IPS-18a (cell line): Measurements from ENCODE around the gene TMCC1.

Source experiments
- H3K27ac ChIP-seq: one replicate; pipeline ENCODE4 v1.5.1; 2013; ENCODE audit warnings: low read length
- H3K27me3 ChIP-seq: one replicate; pipeline ENCODE4 v1.6.1; 2013; ENCODE audit warnings: mild to moderate bottlenecking, low read length; ENCODE audit not compliant: control insufficient read depth, insufficient read depth
- H3K36me3 ChIP-seq: one replicate; pipeline ENCODE4 v1.6.1; 2013; ENCODE audit warnings: low read depth, low read length; ENCODE audit not compliant: control insufficient read depth
- H3K4me1 ChIP-seq: one replicate; pipeline ENCODE4 v1.6.1; 2013; ENCODE audit warnings: low read depth, low read length; ENCODE audit not compliant: control insufficient read depth
- H3K4me3 ChIP-seq: one replicate; pipeline ENCODE4 v1.5.1; 2013; ENCODE audit warnings: low read length
- H3K9ac ChIP-seq: one replicate; pipeline ENCODE4 v1.6.1; 2013; ENCODE audit warnings: mild to moderate bottlenecking, low read length, moderate library complexity
- H3K9me3 ChIP-seq: one replicate; pipeline ENCODE4 v1.6.1; 2013; ENCODE audit warnings: low read depth, low read length; ENCODE audit not compliant: control insufficient read depth

The TMCC1 gene

DNA sequence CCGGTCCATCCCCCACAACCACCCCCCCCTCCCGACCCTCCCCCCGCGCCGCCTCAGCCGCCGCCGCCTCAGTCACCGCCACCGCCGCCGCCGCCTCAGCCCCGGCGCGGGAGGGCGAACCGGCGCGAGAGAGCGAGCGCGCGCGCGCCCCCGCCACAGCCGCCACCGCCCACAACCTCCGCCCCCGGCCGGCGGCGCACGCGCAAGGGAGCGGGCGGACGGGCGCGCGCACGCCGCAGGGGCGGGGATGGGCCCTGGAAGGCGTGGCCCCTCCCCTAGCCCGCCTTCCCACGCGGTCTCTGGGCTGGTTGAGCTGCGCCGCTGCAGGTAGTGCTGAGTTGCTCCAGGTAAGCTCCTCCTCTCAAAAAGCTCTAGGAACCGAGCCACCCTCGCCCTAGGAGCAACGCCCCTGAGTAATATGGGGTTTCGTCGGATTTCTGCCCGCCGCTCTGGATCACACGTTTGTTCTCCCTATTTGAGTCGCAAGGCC lies at the start of gene TMCC1:
Gene TMCC1, minus strand, starts transcription at position 131 of the 490 bp plus-strand sequence.
- Histone ChIP-seq H3K36me3 (peaks cover 3% of the 10 kb centered on the region), H3K4me3 (peak within 1 kb of the TSS; percentile 79), H3K27me3 (no peaks in the 10 kb centered on the region), H3K9ac (peak within 1 kb of the TSS; percentile 79), H3K9me3 (no peaks in the 10 kb centered on the region), H3K4me1 (peaks cover 20% of the 10 kb centered on the region), H3K27ac (peak within 1 kb of the TSS; percentile 54)

DNA sequence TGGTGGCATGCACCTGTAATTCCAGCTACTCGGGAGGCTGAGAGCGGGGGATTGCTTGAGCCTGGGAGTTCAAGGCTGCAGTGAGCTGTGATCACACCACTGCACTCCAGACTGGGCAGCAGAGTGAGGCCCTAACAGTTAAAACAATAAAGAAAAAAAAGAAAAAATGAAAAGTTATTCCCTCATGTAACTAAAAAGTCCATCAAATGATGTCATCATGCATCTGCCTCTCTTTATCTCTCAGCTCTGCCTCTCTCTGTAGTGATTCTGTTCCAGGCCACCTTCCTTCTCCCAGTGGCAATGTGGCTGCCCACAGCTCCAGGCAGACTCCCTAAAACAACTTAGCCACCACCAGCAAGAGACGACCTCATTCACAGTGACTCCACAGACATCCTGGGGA lies 49.5 kb upstream of the TMCC1 start:
- Histone ChIP-seq H3K4me3 (no peak overlapping the region), H3K9me3 (no peaks in the 10 kb centered on the region), H3K27ac (no peak overlapping the region), H3K9ac (no peak overlapping the region), H3K4me1 (no peaks in the 10 kb centered on the region), H3K36me3 (no peaks in the 10 kb centered on the region), H3K27me3 (no peaks in the 10 kb centered on the region)

DNA sequence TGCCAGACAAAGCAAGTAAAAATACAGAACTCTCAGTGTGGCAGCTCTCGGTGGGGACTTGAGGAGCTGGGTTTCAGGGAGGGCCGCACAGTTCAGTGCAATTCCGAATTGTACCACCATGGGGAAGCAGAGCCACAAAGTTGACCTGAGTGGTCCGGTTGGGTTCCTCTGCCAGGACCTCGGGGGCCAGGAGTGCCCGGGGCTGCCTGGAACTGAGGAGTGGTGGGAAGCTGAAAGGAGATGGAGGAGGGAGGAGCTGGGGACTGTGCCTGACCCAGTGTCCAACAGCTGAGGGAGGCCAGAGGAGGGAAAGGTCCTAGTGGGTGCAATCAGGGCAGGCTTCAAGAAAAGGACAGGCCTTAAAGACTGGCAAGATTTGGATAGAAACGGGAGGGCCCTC lies 48.8 kb upstream of the TMCC1 start:
- no peaks in the 10 kb centered on the region for H3K9me3 ChIP-seq
- no peak overlapping the region for H3K9ac ChIP-seq
- H3K4me1 ChIP-seq, result no peaks in the 10 kb centered on the region
- H3K36me3 ChIP-seq, result no peaks in the 10 kb centered on the region
- H3K27me3 ChIP-seq, result no peaks in the 10 kb centered on the region
- no peak overlapping the region for H3K27ac ChIP-seq
- no peak overlapping the region for H3K4me3 ChIP-seq

DNA sequence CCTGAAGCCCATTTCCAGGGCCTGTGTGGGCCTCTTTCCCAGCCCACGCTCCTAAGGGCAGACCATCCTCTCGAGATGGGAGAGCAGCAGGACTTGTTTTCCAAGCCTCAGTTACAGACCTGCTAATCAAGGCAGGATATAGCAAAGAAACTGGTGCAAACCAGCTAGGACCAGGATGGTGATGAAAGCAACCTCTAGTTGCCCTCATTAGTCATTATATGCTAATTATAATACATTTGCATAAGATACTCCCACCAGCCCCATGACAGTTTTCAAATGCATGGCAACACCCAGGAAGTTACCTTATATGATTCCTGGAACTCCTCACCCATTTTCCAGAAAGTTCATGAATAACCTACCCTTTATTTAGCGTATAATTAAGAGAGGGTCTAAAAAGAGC lies 46.6 kb upstream of the TMCC1 start:
- no peak overlapping the region for H3K27ac ChIP-seq
- H3K27me3 ChIP-seq, result no peaks in the 10 kb centered on the region
- H3K4me3 ChIP-seq, result no peak overlapping the region
- no peak overlapping the region for H3K9ac ChIP-seq
- no peaks in the 10 kb centered on the region for H3K36me3 ChIP-seq
- no peaks in the 10 kb centered on the region for H3K4me1 ChIP-seq
- no peaks in the 10 kb centered on the region for H3K9me3 ChIP-seq

DNA sequence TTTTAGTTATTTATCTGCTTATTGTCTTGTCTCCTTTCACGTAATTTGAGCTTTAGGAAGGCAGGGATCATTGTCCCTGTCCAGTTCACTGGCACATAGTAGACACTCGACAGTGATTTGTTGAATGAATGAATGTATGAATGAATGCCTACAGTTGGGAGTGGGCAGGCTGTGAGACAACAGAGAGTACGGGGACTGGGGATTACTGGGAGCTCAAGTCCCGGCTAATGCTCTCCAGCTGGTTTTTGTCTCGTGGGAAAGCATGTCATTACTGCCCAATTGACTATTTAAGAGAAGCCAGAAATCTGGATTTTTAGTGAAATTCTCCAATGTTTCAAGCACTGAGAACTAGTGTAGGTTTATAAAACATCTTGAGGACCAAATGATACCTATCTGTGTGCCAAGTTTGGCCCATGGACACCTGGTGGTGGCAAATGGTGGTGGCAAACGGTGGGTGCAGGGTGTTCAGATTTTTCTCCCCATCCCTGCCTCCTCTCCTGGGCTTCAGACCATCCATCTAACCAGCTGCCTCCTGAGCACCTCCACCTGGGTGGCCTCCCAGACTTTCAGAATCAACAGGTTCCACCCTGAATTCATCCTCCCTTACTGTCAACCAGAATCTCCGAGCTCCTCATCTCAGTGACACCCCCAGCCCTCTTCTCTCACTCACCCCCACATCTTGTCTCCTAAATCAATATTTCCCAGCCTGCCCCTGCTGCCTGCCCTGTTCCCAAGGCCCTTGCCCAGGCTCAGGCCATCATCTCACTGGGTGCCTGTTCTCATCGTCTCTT lies 44.8 kb upstream of the TMCC1 start:
- no peak overlapping the region for H3K9ac ChIP-seq
- H3K4me1 ChIP-seq, result no peaks in the 10 kb centered on the region
- H3K9me3 ChIP-seq, result no peaks in the 10 kb centered on the region
- no peak overlapping the region for H3K4me3 ChIP-seq
- H3K27me3 ChIP-seq, result peaks cover 7% of the 10 kb centered on the region
- H3K27ac ChIP-seq, result no peak overlapping the region
- no peaks in the 10 kb centered on the region for H3K36me3 ChIP-seq

DNA sequence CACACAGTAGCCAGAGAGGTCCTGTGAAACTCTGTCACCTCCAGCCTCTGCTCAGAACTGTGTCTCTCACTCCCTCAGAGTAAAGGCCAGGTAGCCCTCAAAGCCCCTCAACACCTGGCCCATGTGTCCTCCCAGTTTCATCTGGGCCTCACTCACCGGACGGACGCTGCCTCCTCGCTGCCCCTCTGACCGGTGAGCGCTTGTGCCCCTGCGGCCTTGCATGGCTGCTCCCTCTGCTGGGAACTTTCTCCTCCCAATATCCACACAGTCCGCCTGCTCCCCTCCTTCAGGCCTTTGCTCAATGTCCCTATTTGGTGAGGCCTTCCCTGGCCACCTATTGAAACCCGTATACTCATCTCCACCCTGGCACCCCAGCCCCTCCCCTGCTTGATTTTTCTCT lies 44.2 kb upstream of the TMCC1 start:
- Histone ChIP-seq H3K27me3 (peaks cover 7% of the 10 kb centered on the region), H3K27ac (no peak overlapping the region), H3K9ac (no peak overlapping the region), H3K4me1 (no peaks in the 10 kb centered on the region), H3K4me3 (no peak overlapping the region), H3K36me3 (no peaks in the 10 kb centered on the region), H3K9me3 (no peaks in the 10 kb centered on the region)

DNA sequence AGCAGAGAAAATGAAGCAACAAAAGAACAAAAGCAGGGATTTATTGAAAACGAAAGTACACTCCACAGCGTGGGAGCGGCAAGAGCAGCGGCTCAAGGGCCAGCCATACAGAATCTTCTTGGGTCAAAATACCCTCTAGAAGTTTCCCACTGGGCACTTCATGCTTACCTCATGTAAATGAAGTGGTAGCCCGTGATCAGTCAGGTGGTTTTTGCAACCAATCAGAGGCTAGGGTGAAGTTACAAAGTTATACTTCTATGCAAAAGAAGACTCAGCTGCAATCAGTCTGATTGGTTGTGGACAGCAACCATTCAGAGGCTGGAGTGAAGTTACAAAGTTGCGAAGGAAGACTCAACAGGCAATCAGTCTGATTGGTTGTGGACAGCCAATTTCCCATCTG lies 43.2 kb upstream of the TMCC1 start:
- no peak overlapping the region for H3K9ac ChIP-seq
- H3K9me3 ChIP-seq, result no peaks in the 10 kb centered on the region
- no peak overlapping the region for H3K27ac ChIP-seq
- peaks cover 7% of the 10 kb centered on the region for H3K27me3 ChIP-seq
- no peaks in the 10 kb centered on the region for H3K36me3 ChIP-seq
- H3K4me3 ChIP-seq, result no peak overlapping the region
- H3K4me1 ChIP-seq, result no peaks in the 10 kb centered on the region

DNA sequence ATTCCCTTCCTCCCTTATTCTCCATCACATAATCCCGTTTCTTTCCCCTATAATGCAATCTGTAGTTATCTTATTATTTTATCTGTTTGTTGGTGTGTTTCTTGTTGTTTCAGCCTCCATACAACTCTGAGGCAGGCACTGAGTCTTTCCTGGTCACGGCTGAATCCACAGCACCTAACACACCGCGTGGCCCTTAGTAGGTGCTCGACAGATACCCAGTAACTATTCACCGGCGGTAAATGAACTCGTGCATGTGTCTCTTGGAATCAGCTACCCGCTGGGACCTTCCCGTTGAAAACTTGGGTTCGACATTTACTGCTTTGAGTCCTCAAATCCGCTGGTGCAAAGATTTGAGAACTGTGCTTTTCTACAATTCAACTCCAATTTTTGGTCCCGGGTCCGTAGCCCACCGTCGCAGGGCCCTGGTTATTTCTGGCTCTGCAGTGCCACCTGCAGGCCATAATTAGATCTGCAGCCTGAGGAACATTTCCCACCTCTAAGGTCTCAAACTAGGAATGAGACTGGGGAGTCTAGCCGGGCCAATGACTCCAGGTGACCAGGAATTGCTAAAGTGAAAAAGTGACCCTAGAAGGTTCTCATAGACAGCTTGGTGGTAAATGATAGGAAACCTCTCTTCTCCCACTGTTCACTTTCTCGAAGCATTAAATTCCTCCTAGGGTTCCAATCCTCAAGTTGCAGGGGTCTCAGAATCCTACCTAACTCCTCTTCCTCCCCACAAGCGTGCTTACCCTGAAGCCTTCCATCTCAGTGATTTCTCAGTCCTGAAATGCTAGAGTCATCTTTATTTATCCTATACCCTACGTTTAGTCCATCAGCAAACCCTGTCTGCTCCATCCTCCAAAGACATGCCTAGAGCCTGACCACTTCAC lies 41.0 kb upstream of the TMCC1 start:
- Histone ChIP-seq H3K9me3 (no peaks in the 10 kb centered on the region), H3K4me1 (no peaks in the 10 kb centered on the region), H3K36me3 (no peaks in the 10 kb centered on the region), H3K4me3 (no peak overlapping the region), H3K27ac (no peak overlapping the region), H3K27me3 (peaks cover 7% of the 10 kb centered on the region), H3K9ac (no peak overlapping the region)

DNA sequence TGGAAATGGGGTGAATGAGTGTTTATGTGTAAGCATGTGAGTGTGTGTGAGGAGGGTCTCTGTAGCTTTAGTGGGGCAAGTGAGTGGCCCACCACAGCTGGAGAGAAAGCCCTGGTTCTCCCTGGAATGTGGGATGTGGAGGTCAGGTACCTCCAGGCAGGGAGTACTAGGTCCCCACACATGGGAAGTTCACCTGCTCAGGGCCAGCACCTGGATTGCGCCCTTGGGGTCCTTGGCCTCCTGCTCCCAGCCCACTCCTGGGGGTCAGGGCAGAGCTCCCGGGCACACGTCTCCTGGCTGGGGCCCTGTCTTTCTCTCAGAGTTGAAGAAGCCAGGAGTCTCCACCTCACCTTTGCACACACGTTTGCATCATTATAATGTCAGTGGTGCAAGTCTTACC lies 40.0 kb upstream of the TMCC1 start:
- no peaks in the 10 kb centered on the region for H3K36me3 ChIP-seq

DNA sequence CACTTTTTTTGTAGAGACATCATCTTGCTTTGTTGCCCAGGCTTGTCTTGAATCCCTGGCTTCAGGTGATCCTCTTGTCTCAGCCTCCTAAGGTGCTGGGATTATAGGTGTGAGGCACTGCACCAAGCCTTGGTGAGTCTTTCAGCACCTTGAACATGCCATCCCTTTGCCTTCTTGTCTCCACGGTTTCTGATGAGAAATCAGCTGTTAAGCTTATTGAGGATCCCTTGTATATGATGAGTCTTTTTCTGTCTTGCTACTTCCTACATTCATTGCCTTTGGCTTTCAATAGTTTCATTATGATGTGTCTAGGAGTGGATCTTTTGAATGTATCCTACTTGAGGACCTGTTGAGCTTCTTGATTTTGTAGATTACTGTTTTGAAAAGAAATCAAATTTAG lies 35.9 kb upstream of the TMCC1 start:
- no peak overlapping the region for H3K9ac ChIP-seq
- H3K9me3 ChIP-seq, result no peaks in the 10 kb centered on the region
- H3K4me1 ChIP-seq, result no peaks in the 10 kb centered on the region
- H3K27me3 ChIP-seq, result peaks cover 7% of the 10 kb centered on the region
- H3K27ac ChIP-seq, result no peak overlapping the region
- no peaks in the 10 kb centered on the region for H3K36me3 ChIP-seq
- no peak overlapping the region for H3K4me3 ChIP-seq

More for the DNA sequence above, 40.0 kb upstream of the TMCC1 start:
- Histone ChIP-seq H3K4me3 (no peak overlapping the region), H3K27ac (no peak overlapping the region), H3K9me3 (no peaks in the 10 kb centered on the region), H3K4me1 (no peaks in the 10 kb centered on the region), H3K9ac (no peak overlapping the region), H3K27me3 (peaks cover 7% of the 10 kb centered on the region)

DNA sequence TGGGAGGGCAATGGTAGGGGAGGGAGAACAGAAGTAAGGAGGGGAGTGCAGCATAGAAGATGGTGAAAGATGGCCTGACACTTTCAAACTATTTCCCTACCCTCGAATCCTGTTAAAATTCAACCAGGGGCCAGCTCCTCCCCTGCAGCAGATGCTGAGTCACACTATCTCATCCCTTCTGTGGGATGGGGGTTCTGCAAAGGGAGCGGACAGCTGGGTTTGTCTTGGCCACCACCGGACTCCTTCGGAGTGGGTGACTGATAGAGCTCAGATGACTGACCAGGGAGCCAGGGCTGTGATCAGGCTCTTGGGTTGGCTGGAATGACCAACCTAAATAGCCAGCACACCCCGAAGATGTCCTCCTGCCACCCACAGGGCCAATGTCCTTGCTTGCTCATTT lies 33.6 kb upstream of the TMCC1 start:
- H3K4me3 ChIP-seq, result no peak overlapping the region
- H3K9me3 ChIP-seq, result no peaks in the 10 kb centered on the region
- H3K9ac ChIP-seq, result no peak overlapping the region
- no peaks in the 10 kb centered on the region for H3K36me3 ChIP-seq
- H3K27ac ChIP-seq, result no peak overlapping the region
- H3K27me3 ChIP-seq, result no peaks in the 10 kb centered on the region
- no peaks in the 10 kb centered on the region for H3K4me1 ChIP-seq
